SK-N-SH (cell line): ENCODE results near the gene FOXP1.

ENCODE experiments used
- ELF1 ChIP-seq: IDR thresholded peaks from 2 replicates; pipeline ENCODE4 v1.4.0; 2012
- FOXM1 ChIP-seq: IDR thresholded peaks from 2 replicates; pipeline ENCODE4 v1.4.0; 2012; ENCODE audit warnings: low read depth, mild to moderate bottlenecking
- GABPA ChIP-seq: IDR thresholded peaks from 2 replicates; pipeline ENCODE4 v1.4.0; 2012; ENCODE audit warnings: low read depth, mild to moderate bottlenecking
- MEF2A ChIP-seq: IDR thresholded peaks from 2 replicates; pipeline ENCODE4 v1.4.0; 2012; ENCODE audit warnings: low read depth, borderline replicate concordance
- POLR2AphosphoS5 ChIP-seq: IDR thresholded peaks from 2 replicates; pipeline ENCODE4 v1.6.1; 2012; ENCODE audit warnings: low read depth, low read length
- REST ChIP-seq: IDR thresholded peaks from 2 replicates; pipeline ENCODE4 v1.6.1; 2012; ENCODE audit warnings: mild to moderate bottlenecking, low read depth, low read length, moderate library complexity
- RFX5 ChIP-seq: IDR thresholded peaks from 2 replicates; pipeline ENCODE4 v1.6.1; 2012; ENCODE audit warnings: mild to moderate bottlenecking, improper control_type of control experiment, low read length
- SIN3A ChIP-seq: IDR thresholded peaks from 2 replicates; pipeline ENCODE4 v1.6.1; 2012; ENCODE audit warnings: low read depth, mild to moderate bottlenecking, low read length, moderate library complexity, borderline replicate concordance
- TF ChIP-seq, protein P1 (sequence below): fragments of 200-600 bp; sonication (generic); IDR thresholded peaks from 2 replicates; pipeline ENCODE4 v1.6.1; 2017; ENCODE audit warnings: antibody characterized with exemption, mild to moderate bottlenecking, moderate library complexity

GRCh38 chr3:71547249-71548198 lies 36.0 kb downstream of the FOXP1 start:
- TF ChIP-seq, protein P1, sequence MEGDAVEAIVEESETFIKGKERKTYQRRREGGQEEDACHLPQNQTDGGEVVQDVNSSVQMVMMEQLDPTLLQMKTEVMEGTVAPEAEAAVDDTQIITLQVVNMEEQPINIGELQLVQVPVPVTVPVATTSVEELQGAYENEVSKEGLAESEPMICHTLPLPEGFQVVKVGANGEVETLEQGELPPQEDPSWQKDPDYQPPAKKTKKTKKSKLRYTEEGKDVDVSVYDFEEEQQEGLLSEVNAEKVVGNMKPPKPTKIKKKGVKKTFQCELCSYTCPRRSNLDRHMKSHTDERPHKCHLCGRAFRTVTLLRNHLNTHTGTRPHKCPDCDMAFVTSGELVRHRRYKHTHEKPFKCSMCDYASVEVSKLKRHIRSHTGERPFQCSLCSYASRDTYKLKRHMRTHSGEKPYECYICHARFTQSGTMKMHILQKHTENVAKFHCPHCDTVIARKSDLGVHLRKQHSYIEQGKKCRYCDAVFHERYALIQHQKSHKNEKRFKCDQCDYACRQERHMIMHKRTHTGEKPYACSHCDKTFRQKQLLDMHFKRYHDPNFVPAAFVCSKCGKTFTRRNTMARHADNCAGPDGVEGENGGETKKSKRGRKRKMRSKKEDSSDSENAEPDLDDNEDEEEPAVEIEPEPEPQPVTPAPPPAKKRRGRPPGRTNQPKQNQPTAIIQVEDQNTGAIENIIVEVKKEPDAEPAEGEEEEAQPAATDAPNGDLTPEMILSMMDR = no peak
- TF ChIP-seq ELF1 (no peak), REST (no peak), FOXM1 (no peak), SIN3A (no peak), GABPA (no peak), RFX5 (no peak), MEF2A (no peak), POLR2AphosphoS5 (no peak)
